Lower leg skin (tissue), 3 donors: ENCODE measurements around the gene CDC42.
"Not testable (repeated sequence)": the region's sequence is repeated elsewhere in the genome, so short reads cannot be mapped to it uniquely, and the experiment has no call there.

Experiments
- CTCF ChIP-seq, 3 donors: fragments of 450-650 bp; IDR thresholded peaks; one replicate each; pipeline ENCODE4 v1.5.1; 2016; ENCODE audit warnings: antibody characterized with exemption in 3 of 3, mild to moderate bottlenecking in 3 of 3, moderate library complexity in 2 of 3
- POLR2A ChIP-seq, 2 donors: fragments of 450-650 bp; IDR thresholded peaks; one replicate each; pipeline ENCODE4 v1.6.1; 2016 to 2017; ENCODE audit warnings: antibody characterized with exemption in 2 of 2, mild to moderate bottlenecking in 1 of 2, moderate library complexity in 1 of 2

DNA sequence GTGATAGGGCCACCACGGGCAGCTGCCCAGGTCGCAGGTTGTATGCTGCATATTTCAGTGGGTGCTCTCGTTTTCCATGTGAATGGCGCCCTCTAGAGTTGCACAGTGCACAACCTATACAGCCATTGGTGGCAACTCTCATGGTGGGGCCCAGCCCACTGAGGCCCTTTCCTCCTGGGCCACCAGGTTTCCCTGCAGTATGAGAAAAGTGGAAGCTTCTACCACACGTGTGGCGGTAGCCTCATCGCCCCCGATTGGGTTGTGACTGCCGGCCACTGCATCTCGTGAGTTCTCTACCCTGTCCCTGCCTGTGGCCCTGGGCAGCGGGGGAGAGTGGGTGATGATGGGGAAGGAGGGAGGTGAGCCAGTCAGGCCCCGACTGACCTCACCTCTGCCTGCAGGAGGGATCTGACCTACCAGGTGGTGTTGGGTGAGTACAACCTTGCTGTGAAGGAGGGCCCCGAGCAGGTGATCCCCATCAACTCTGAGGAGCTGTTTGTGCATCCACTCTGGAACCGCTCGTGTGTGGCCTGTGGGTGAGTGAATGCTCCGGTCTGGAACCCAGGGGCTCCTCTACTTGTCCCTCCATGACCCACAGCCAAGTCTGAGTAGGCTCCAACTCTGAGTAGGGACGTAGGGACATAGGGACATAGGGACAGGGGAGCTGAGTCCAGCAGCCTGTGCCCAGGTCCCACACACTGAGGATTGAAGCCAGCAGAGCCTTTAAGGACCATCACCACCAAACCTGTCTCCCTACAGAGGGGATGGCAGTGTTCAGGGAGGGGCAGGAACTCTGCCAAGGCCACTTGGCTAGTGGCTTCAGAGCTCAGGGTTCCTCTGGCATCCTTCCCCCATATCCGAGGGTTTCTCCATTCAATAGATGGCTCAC lies 47.0 kb upstream of the CDC42 start:
- TF ChIP-seq CTCF, POLR2A (IDR thresholded peaks at IDR 0.05): not testable (repeated sequence)
